Renal cortical epithelial cell (primary cell): ENCODE results near the gene KRTAP5-2. TPM values are rescaled to one million over a fixed set of nuclear protein-coding genes. Genes with fewer than 3 reads are reported as not detected.
"Not testable (repeated sequence)": the region's sequence is repeated elsewhere in the genome, so short reads cannot be mapped to it uniquely, and the experiment has no call there.

Experiments used
- DNase-seq: peaks from one replicate; pipeline ENCODE4 v3.0.0-alpha.2; 2011; ENCODE audit warnings: low read depth
- total RNA-seq: library from RNA; depleted of rRNA; stranded (reverse); fragments of >200 nt; gene quantifications from 2 replicates; pipeline ENCODE4 v1.2.3, GENCODE V29; 2014

The KRTAP5-2 gene
- total RNA-seq, 1 donor from 2014 or later: not detected

DNA sequence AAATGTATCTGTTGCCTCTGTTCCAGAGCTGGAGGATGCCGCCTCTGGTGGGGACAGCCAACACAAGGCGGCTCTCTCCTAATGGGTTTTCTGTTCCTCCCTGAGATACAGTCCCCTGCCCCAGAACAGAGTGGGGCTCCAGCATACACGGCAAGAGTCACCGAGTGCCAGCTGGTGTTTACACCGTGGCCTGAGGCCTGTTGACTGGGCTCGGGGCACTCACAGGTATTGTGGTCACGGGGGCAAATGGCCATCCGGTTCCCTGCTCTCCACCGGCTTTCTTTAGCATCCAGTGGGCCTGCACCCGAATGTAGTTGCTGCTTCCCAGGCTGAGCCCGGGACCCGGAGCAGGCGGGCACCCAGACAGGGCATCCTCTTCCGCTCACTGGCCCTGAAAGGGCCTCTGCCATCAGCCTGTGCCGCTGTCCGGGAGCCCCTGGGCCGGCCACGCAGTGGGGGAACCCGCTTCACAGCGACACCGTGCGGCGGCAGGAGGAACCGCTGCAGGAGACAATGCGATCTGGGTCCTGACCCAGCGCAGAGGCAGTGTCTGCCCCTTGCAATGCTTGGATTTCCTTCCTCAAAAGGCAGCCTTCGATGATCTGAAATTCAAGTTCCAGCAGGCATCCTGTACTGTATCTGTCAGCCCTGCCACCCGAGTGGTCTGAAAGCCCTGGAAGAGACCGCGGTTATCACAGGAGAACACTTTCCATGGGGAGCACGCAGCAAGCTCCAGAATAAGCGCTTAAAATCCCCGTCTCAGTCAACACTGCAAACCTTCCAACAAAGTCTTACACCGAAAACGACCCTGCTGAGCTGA lies 30.6 kb upstream of the KRTAP5-2 start:
- no peak for DNase-seq

DNA sequence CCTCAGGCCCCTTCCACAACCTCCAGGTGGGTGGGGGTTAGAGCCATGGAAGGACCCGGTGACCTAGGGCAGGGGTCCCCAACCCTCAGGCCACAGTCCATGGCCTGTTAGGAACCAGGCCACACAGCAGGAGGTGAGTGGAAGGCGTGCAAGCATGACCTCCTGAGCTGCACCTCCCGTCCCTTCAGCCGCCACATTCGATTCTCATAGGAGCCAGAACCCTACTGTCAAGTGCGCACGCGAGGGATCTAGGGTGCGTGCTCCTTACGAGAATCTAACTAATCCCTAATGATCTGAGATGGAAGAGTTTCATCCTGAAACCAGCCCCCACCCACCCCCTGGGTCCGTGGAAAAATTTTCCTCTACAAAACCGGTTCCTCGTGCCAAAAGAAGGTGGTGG lies 27.4 kb upstream of the KRTAP5-2 start:
- DNase-seq: no peak

DNA sequence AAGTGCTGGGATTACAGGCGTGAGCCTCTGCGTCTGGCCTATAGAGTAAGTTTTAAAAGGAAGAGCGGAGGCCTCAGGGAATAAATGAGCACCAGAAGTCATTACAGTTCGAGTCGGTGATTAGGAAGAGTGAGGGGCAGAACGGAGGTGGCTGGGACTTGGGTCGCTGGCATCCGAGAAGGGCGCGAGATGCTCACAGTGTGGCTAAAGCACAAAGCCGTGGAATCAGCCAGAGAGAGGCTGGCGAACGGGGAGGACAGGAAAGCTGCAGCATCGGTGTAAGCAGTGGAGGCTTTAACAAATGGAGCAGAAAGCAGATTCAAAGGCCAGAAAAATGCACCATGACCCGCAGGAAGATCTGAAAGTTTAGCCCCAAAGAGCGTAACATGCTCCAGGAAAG lies 26.5 kb upstream of the KRTAP5-2 start:
- no peak for DNase-seq

DNA sequence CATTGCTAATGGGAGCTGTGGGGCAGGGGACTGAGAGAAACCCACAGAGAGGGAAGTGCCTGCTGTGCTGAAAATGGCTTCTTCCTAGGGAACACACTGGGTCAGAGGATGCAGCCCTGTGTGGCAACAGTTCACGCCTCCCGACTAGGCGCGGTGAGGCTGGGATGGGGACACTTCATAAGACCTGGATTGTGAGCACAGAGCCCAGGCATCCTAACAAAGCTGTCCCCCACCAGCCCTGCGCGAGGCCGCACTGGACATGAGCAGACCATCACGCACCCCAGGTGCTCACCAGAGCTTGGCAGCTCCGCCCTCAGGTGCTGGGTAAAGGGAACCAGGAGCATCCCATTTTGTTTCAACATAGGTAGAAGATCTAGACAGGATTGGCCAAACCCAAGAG lies 25.6 kb upstream of the KRTAP5-2 start:
- DNase-seq: no peak

DNA sequence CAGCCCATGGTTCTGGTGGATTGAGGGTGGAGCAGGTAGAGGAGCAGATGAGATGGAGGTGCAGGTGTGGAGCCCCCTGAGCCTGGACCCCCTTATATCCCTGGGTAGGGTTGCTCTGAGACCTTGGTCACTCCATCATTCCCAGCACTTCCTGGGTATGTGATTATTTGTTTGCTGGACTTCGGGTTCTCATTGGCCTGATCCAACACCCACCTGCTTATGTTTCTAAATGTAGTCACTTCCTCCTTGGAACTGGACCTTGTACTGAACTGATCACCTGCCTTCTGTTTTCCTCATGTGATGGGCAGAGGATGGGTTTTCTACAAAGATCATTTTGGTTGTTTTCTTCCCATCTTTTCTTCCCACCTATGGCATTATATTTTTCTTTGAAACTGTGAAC lies 24.0 kb upstream of the KRTAP5-2 start, which contains the start of gene KRTAP5-4:
KRTAP5-4 (minus strand) TSS at position 53 of the 400 bp plus-strand sequence; CDS start at position 8, 45 bp downstream.
- DNase-seq: no peak

DNA sequence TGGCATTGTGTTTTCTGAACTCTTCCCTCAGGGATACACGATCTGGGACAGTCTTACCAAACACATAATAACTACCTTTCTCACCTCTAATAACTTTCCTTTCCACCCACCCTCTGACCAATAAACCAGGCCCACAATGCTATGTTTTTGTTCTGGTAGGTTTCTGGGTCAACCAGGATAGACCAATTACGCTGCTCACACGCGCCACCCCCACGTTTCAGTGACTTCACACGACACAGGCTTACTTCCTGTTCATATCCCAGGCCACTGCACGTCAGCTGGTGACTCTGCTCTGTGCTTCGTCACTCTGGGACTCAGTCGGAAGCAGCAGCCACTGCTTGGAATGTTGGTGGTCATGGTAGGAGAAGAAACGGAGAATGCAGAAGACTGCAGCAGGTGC lies 21.4 kb upstream of the KRTAP5-2 start:
- DNase-seq: peak; percentile 25

DNA sequence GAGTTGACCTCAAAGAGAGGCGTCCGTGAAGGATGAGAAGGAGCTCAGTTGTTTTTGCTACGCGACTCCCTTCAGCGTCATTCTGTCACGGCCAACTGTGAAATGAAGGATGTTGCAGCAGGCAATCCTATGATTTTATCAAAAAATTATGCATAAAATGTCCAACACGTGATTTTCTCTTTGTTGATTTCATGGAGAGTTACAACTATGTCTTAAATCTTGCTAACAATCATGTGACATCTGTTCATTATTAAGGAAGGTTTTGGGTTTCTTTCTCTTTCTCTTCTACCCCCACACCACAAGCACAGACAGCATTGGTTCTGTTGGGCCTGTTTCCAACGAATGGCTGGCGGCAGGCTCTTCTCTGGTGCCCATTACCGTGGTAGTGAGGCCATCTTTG lies 20.1 kb upstream of the KRTAP5-2 start:
- DNase-seq: no peak

DNA sequence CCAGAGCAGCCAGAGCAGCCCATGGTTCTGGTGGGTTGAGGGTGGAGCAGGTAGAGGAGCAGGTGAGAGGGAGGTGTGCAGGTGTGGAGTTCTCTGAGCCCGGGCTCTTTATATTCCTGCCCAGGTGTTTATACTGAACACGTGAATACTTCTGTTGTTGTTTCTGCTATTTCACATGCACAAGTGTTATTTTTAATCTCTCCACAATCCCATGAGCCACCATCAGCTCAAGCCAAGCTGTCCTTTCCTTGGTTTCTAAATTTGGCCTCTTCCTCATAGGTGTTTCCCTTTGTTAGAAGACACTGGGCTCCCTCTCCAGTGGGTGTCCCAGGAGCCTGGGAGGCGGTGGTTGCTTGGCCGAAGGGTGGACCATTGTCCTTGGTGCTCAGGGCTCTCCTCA lies 10.3 kb upstream of the KRTAP5-2 start, which contains the start of gene KRTAP5-3:
KRTAP5-3 (minus strand) TSS at position 101 of the 400 bp plus-strand sequence; CDS start at position 23, 78 bp downstream.
- no peak for DNase-seq

DNA sequence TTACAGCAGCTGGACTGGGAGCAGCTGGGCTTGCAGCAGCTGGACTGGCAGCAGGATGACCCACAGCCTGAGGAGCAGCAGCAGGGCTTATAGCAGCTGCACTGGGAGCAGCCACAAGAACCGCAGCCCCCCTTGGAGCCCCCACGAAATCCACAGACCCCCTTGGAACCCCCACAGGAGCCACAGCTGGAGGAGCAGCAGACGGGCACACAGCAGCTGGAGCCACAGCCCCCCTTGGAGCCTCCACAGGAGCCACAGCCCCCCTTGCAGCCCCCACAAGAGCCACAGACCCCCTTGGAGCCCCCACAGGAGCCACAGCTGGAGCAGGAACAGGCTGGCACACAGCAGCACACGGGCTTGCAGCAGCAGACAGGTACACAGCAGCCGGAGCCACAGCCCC lies 9.8 kb upstream of the KRTAP5-2 start:
- not testable (repeated sequence) for DNase-seq

DNA sequence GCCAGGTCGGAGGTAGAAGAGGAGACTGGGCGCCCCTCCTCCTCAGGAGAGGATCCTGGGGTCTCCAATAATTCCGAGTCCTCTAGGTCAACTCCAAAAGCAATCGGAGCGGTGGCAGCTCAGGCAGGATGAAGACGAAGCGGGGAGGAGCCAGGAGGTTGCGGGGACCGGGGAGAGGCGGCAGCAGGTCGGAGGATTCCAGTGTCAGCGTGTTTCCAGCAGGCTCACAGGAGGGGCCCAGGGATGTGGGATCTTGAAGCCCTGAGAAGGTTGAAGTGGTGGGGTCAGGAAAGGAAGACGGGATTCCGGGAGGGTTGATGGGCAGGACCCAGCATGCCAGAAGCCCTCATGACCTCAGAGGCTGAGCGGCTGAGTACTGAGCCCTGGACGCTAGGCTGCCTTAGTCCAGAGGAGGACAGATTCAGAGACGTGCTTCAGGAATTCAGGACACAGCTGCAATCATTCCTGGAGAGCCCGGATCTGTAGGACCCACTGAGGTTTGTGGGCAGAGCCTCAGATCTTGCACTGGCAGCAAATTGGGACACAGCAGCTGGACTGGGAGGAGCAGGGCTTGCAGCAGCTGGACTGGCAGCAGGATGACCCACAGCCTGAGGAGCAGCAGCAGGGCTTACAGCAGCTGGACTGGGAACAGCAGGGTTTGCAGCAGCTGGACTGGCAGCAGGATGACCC lies 9.2 kb upstream of the KRTAP5-2 start:
- DNase-seq: not testable (repeated sequence)

DNA sequence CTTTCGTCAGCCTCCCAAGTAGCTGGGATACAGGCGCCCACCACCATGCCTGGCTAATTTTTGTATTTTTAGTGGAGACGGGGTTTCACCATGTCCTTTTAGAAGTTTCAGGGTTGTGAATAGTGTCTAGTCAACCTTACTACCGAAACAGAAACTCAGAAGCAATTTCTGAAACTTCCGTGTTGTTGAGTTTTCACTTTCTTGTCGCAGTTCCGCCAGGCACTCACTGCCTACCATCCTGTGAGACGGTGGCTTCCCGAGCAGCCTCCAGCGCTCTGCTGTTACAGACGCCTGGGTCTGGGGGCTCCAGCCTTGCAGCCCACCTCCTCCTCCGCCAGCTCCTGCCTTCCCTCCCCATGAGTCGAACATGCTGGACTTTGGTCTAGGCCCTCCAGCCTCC lies 7.8 kb upstream of the KRTAP5-2 start:
- DNase-seq: not testable (repeated sequence)

DNA sequence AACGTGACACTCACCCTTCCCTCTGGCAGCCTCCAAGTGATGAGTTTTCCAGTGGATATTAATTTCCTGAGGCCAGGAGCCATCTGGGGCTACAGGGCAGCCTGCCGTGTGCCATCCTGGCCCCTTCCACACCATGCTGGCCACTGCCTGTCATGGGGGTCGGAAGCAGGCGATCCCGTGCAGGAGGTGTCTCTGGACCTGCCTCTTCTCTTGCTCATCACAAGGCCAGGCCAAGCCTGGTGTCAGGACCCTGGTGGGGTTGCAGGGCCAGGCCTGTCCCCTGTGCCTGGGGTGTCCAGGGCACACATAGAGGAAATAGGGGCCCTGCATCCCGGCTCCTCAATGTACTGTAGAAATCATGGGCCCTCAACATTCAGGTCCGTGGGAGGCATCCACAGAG lies 6.6 kb upstream of the KRTAP5-2 start:
- no peak for DNase-seq

DNA sequence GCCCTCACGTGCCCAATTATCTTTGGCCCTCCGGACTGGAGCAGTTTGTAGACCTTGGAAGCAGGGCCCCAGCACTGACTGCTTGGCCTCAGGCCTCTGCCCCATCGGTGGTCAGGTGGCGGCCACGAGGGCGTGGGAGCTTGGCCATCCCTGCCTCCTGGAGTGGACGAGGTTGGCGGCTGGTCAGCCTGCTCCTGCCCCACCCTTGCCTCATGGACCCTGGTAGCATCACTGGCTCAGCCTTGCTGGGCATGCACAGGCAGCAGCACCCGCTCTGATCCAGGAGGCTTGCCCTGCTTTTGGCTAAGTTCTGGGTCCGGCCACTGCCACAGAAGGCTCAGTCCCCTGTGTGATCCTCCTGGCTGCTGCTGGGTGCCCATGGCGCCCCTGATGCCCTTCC lies 6.1 kb upstream of the KRTAP5-2 start:
- no peak for DNase-seq

DNA sequence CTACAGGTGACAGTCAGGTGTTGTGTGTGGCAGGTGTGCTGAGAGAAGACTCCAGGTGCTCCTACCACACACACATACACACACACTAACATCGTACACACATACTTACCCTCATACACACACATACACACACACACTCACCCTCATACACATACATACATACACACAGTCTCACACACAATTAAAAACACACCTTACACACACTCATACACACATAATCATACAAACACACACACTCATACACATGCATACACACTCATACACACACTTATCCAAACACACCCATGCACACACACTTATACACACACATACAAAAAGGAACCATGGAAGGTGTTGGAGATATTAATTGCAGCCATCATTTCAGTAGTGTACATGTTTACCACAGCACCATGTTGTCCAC lies 5.5 kb upstream of the KRTAP5-2 start:
- DNase-seq: no peak

DNA sequence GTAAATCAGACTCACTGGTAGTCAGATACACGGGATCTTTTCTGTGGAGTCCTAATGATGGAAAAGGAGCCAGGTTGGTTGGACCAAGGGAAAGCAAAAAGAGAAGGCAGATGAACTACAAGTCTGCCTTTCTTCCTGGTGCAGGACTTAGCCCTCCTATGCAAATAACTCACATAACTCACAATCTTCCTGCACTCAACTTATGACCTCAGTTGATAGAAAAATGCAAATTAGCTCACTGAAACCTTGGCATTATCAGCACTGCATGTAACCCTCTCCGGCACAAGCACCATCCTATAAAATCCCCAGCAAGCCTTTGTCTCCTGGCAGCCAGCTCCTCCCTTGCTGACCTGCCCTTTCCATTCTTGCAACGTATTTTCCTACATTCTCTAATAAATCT lies 3.6 kb upstream of the KRTAP5-2 start:
- not testable (repeated sequence) for DNase-seq

DNA sequence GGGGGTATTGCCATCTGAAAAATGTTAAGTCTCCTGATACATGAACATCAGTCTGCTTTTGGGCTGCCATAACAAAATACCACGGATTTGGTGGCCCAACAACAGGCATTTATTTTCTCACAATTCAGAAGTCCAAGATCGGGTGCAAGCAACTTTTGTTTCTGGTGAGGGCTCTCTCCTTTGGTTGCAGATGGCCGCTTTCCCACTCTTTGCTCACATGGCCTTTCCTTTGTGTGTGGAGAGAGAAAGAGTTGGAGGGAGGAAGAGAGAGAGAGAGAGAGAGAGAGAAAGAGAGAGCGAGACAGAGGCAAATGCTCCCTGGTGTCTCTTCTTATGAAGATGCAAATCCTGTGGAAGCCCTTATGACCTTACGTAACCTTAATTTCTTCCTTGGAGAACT lies 2.5 kb upstream of the KRTAP5-2 start:
- DNase-seq: no peak

DNA sequence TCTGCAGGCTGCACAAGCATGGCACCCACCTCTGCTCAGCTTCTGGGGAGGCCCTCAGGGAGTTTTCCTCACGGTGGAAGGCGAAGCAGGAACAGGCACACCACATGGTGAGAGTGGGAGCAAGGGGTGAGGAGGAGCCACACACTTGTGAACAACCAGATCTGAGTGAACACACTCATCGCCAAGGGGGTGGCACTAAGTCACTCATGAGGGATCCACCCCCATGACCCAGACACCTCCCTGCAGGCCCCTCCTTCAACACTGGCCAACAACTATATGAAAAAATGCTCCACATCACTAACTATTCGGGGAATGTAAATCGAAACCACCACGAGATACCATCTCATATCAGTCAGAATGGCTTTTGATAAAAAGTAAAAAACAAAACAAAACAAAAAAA lies 722 bp upstream of the KRTAP5-2 start:
- DNase-seq: no peak

DNA sequence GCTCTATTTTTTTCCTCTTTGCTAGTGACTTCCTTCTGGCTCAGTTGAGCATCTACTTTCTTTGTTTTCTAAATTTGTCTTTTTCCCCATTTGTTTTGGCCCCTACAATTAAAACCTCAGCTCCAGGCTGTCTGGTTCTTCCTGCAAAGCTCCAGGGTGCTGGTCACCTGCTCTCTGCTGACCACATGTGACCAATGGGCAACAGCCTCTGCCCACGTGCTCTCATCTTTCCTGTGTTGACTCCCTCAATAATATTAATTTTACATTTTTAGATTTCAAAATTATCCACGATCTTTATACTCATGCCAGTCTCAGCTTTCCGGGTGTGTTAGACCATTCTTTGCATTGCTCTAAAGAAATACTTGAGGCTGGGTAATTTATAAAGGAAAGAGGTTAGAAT lies 312 bp upstream of the KRTAP5-2 start:
- not testable (repeated sequence) for DNase-seq

DNA sequence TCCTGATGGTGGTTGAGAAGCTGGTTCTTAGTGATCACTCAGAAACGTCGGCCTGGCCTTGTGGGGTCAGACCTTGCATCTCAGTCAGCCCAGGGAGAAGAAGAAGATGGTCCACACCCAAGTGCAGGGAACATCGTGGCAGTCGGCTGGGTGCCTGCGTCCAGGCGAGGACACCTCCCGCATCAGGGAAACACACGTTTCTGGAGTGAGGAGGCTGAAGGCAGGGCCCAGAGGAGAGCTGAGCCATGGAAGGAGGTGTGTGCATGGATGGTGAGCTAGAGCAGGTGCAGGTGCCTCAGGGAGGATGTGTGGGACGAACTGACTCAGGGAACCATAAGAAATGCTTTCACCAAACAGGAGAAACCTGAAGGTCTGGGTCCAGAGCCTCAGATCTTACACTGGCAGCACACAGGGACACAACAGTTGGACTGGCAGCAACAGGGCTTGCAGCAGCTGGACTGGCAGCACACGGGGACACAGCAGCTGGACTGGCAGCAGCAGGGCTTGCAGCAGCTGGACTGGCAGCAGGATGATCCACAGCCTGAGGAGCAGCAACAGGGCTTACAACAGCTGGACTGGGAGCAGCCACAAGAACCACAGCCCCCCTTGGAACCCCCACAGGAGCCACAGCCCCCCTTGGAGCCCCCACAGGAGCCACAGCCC lies 632 bp downstream of the KRTAP5-2 start:
- no peak for DNase-seq

DNA sequence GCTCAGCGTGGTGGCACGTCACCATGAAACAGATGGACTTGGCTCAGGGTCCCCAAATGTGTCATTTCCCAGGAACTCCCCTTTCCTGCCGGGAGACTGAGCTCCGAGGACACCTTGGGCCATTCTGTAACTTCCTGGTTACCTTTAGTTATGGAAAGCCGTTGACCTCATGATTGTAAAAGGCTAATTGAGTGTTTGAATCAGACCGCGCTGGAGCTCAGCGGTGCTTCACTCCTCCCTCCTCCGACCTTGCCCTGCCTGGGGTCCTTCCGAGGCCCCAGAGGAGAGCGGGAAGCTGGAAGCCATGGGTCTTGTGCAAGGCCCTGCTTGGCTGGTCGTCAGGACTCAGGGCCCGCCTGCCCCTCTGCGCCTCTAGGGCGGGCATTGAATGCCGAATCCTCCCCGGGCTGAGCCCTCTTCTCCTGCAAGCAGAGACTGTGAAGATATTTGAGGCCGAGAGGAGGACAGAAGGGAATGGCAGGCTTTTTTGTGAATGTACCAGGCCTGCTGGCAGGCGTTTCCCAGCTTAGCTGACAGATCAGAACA lies 1.4 kb downstream of the KRTAP5-2 start:
- DNase-seq: not testable (repeated sequence)

DNA sequence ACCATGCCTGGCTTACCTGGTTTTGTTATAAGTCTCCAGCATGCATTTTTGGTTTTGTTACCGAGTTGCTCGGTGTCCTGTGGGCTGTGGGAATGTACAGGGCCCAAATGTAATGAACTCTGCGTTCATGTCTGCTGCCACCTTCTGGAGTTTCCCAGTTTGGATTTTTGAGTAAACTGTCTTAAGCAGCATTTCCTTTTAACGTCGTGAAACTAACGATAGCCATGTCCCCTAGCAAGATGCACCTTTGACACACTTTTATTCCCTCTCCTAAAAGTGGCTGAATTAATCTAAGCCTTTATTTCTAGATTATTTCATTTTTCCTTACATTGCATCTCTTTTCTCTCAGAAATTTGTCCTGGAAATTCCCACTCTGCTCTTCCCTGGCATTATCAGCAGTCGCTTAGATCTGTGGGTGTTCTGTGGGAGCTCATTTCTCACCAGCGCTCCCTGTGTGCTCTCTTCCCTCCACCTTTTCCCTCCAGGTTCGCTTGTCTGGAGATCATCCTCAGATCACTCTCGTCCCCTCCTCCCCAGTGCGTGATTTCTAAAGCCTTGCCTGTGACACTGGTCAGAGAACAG lies 2.0 kb downstream of the KRTAP5-2 start:
- not testable (repeated sequence) for DNase-seq

DNA sequence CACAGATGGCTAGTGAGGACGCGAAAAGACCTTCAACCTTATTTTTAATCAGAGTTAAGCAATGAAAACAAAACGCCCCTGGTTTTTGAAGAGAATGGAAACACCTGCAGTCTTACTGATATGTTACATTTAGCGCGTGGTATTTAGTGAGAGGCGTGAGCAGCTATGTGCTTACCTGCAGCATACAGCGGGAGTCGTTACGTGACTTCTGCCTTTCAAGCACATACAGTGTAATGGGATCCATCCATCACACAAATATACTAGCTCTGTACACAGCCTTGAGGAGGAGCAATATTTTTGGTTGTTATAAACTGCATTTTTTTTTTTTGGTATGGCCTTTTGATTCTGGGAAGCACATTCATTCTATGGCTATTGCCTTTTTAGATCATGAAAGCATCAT lies 5.5 kb downstream of the KRTAP5-2 start:
- DNase-seq: no peak
